DOHH2 (cell line): ENCODE results near the gene PKIG.

Experiments
- CTCF ChIP-seq: fragments of 200-600 bp; sonication (generic); IDR thresholded peaks from one replicate; pipeline ENCODE4 v1.5.1; 2014; ENCODE audit warnings: antibody characterized with exemption, mild to moderate bottlenecking, low read depth, low read length; ENCODE audit not compliant: poor library complexity, severe bottlenecking
- EZH2phosphoT487 ChIP-seq: fragments of 200-600 bp; sonication (generic); IDR thresholded peaks from 2 replicates; pipeline ENCODE4 v1.6.1; 2017; ENCODE audit warnings: borderline replicate concordance, mild to moderate bottlenecking, antibody characterized with exemption, low read length, moderate library complexity, mixed read lengths

GRCh38 chr20:44644230-44644617, 61.8 kb downstream of the PKIG start:
- TF ChIP-seq EZH2phosphoT487 (no peak), CTCF (no peak)
